Measurements from ENCODE around the gene LRMDA. TPM values are rescaled to one million over a fixed set of nuclear protein-coding genes. Genes with fewer than 3 reads are reported as not detected.
A peak's percentile ranks its signal among the peaks of the same experiment; 100 is the strongest.

LRMDA gene
- total RNA-seq, 4 donors from 2014 or later: 9.8 to 18.6 (median 15.8) TPM

- WGBS, 2 donors: 84 to 85% methylated on average over 5 of the region's 5 CpGs
- Histone ChIP-seq H3K27ac (no peak overlapping the region), H3K9me3 (no peaks in the 10 kb centered on the region)
These were observed 1023.2 kb downstream of the LRMDA start for GRCh38 chr10:76454506-76455140.

GRCh38 chr10:76456197-76456596, 1024.8 kb downstream of the LRMDA start:
- DNase-seq (ENCODE audit: low spot score in 2 of 2): no peak
- H3K27ac ChIP-seq: peak overlapping the region in 1 of 4 donors; percentile 56
- H3K4me1 ChIP-seq: peaks cover 0 to 19% (median 3%) of the 10 kb centered on the region in 4 donors
- TF ChIP-seq EP300 (IDR thresholded peaks at IDR 0.05) (no peak), POLR2A (IDR thresholded peaks at IDR 0.05) (no peak), CTCF (IDR thresholded peaks at IDR 0.05) (no peak)
- no peaks in the 10 kb centered on the region for H3K27me3 ChIP-seq
- no peaks in the 10 kb centered on the region for H3K9me3 ChIP-seq
- 35 to 36% methylated on average over 1 of the region's 1 CpG for WGBS, 2 donors
- H3K36me3 ChIP-seq: no peaks in the 10 kb centered on the region
- H3K4me3 ChIP-seq: no peak overlapping the region

More at GRCh38 chr10:76454506-76455140, 1023.2 kb downstream of the LRMDA start:
- Histone ChIP-seq H3K27me3 (no peaks in the 10 kb centered on the region), H3K36me3 (no peaks in the 10 kb centered on the region), H3K4me3 (no peak overlapping the region), H3K4me1 (peaks cover 0 to 14% (median 3%) of the 10 kb centered on the region in 4 donors)
- DNase-seq (ENCODE audit: low spot score in 2 of 2): no peak
- TF ChIP-seq CTCF (IDR thresholded peaks at IDR 0.05) (no peak), EP300 (IDR thresholded peaks at IDR 0.05) (peak in 1 of 2 donors; percentile 44)

- Histone ChIP-seq H3K27me3 (no peaks in the 10 kb centered on the region), H3K27ac (peak overlapping the region in 1 of 4 donors; percentile 48), H3K9me3 (no peaks in the 10 kb centered on the region), H3K36me3 (no peaks in the 10 kb centered on the region), H3K4me3 (no peak overlapping the region), H3K4me1 (peaks cover 0 to 19% (median 3%) of the 10 kb centered on the region in 4 donors)
- 73 to 74% methylated on average over 8 of the region's 8 CpGs for WGBS, 2 donors
- no peak for TF ChIP-seq POLR2A (IDR thresholded peaks at IDR 0.05)
- no peak for TF ChIP-seq EP300 (IDR thresholded peaks at IDR 0.05)
- TF ChIP-seq CTCF (IDR thresholded peaks at IDR 0.05): no peak
- DNase-seq (ENCODE audit: low spot score in 2 of 2): no peak
These were observed 1027.7 kb downstream of the LRMDA start for GRCh38 chr10:76459016-76459730.

GRCh38 chr10:76461024-76461423, 1029.6 kb downstream of the LRMDA start:
- TF ChIP-seq CTCF (IDR thresholded peaks at IDR 0.05): no peak
- TF ChIP-seq EP300 (IDR thresholded peaks at IDR 0.05): no peak
- no peak for TF ChIP-seq POLR2A (IDR thresholded peaks at IDR 0.05)
- Histone ChIP-seq H3K27ac (no peak overlapping the region), H3K9me3 (no peaks in the 10 kb centered on the region), H3K4me1 (peaks cover 0 to 19% (median 3%) of the 10 kb centered on the region in 4 donors), H3K36me3 (no peaks in the 10 kb centered on the region), H3K4me3 (no peak overlapping the region), H3K27me3 (no peaks in the 10 kb centered on the region)
- 79 to 88% methylated on average over 3 of the region's 3 CpGs for WGBS, 2 donors
- no peak for DNase-seq (ENCODE audit: low spot score in 2 of 2)

- Histone ChIP-seq H3K36me3 (no peaks in the 10 kb centered on the region), H3K27me3 (no peaks in the 10 kb centered on the region), H3K4me3 (no peak overlapping the region), H3K9me3 (no peaks in the 10 kb centered on the region), H3K27ac (no peak overlapping the region), H3K4me1 (peaks cover 0 to 20% (median 3%) of the 10 kb centered on the region in 4 donors)
- TF ChIP-seq EP300 (IDR thresholded peaks at IDR 0.05) (no peak), CTCF (IDR thresholded peaks at IDR 0.05) (no peak), POLR2A (IDR thresholded peaks at IDR 0.05) (no peak)
- no peak for DNase-seq (ENCODE audit: low spot score in 2 of 2)
- WGBS, 2 donors: 75 to 91% methylated on average over 1 of the region's 1 CpG
These were observed 1031.7 kb downstream of the LRMDA start for GRCh38 chr10:76463111-76463510.

Measured in tibial nerve (tissue), 4 donors.